Measurements from ENCODE around the gene BFAR. TPM values are rescaled to one million over a fixed set of nuclear protein-coding genes. Genes with fewer than 3 reads are reported as not detected.

BFAR gene
- total RNA-seq, 1 experiment from 2014 or later: 57.0 TPM

- Mint-ChIP-seq H3K4me3 (ENCODE audit: unreplicated experiment) (no peak overlapping the region), H3K27ac (ENCODE audit: low read depth, unreplicated experiment) (peak overlapping the region; percentile 82), H3K9me3 (ENCODE audit: unreplicated experiment) (no peaks in the 10 kb centered on the region), H3K27me3 (ENCODE audit: insufficient read depth, unreplicated experiment) (no peaks in the 10 kb centered on the region), H3K36me3 (ENCODE audit: insufficient read depth, unreplicated experiment) (peaks cover 88% of the 10 kb centered on the region), H3K4me1 (ENCODE audit: insufficient read depth, unreplicated experiment) (no peaks in the 10 kb centered on the region)
- TF ChIP-seq CTCF (IDR thresholded peaks at IDR 0.05; ENCODE audit: unreplicated experiment): no peak
- POLR2A ChIA-PET: interaction anchor here (0.6 to 1.0 kb wide), 3 partner anchors 13 to 24 kb away, joined by 3 to 5 read pairs (median 3); no protein-coding TSS in a partner anchor
- peak; percentile 34 for DNase-seq (ENCODE audit: unreplicated experiment)
- intact Hi-C loops (cut with micrococcal nuclease): no loop called here
- no TSS peak for BruUV-seq (replicated peaks)
- CTCF ChIA-PET: no interaction called here
These were observed 25.3 kb downstream of the BFAR start for GRCh38 chr16:14658063-14658462.

GRCh38 chr16:14667347-14668266 lies 34.9 kb downstream of the BFAR start:
- H3K27ac Mint-ChIP-seq (ENCODE audit: low read depth, unreplicated experiment): no peak overlapping the region
- CTCF ChIA-PET: no interaction called here
- no peak overlapping the region for H3K4me3 Mint-ChIP-seq (ENCODE audit: unreplicated experiment)
- H3K27me3 Mint-ChIP-seq (ENCODE audit: insufficient read depth, unreplicated experiment): no peaks in the 10 kb centered on the region
- H3K9me3 Mint-ChIP-seq (ENCODE audit: unreplicated experiment): no peaks in the 10 kb centered on the region
- no peaks in the 10 kb centered on the region for H3K4me1 Mint-ChIP-seq (ENCODE audit: insufficient read depth, unreplicated experiment)
- no peak for DNase-seq (ENCODE audit: unreplicated experiment)
- intact Hi-C loops (cut with micrococcal nuclease): no loop called here
- no TSS peak for BruUV-seq (replicated peaks)
- peaks cover 70% of the 10 kb centered on the region for H3K36me3 Mint-ChIP-seq (ENCODE audit: insufficient read depth, unreplicated experiment)
- POLR2A ChIA-PET: no interaction called here
- TF ChIP-seq CTCF (IDR thresholded peaks at IDR 0.05; ENCODE audit: unreplicated experiment): no peak

- TF ChIP-seq CTCF (IDR thresholded peaks at IDR 0.05; ENCODE audit: unreplicated experiment): no peak
- no peaks in the 10 kb centered on the region for H3K9me3 Mint-ChIP-seq (ENCODE audit: unreplicated experiment)
- POLR2A ChIA-PET: no interaction called here
- peaks cover 59% of the 10 kb centered on the region for H3K36me3 Mint-ChIP-seq (ENCODE audit: insufficient read depth, unreplicated experiment)
- BruUV-seq (replicated peaks): TSS peak; percentile 10
- no peak for DNase-seq (ENCODE audit: unreplicated experiment)
- no peaks in the 10 kb centered on the region for H3K27me3 Mint-ChIP-seq (ENCODE audit: insufficient read depth, unreplicated experiment)
- no peak overlapping the region for H3K27ac Mint-ChIP-seq (ENCODE audit: low read depth, unreplicated experiment)
- H3K4me3 Mint-ChIP-seq (ENCODE audit: unreplicated experiment): no peak overlapping the region
- intact Hi-C loops (cut with micrococcal nuclease): no loop called here
- CTCF ChIA-PET: interaction anchor here (0.6 kb wide), 1 partner anchor 749 kb away, joined by 4 read pairs; the partner anchor contains the start of gene ERCC4
- H3K4me1 Mint-ChIP-seq (ENCODE audit: insufficient read depth, unreplicated experiment): no peaks in the 10 kb centered on the region
These were observed 35.9 kb downstream of the BFAR start for GRCh38 chr16:14668556-14669223.

GRCh38 chr16:14669776-14670175 lies 37.0 kb downstream of the BFAR start:
- intact Hi-C loops (cut with micrococcal nuclease): no loop called here
- TF ChIP-seq CTCF (IDR thresholded peaks at IDR 0.05; ENCODE audit: unreplicated experiment): no peak
- Mint-ChIP-seq H3K9me3 (ENCODE audit: unreplicated experiment) (no peaks in the 10 kb centered on the region), H3K36me3 (ENCODE audit: insufficient read depth, unreplicated experiment) (peaks cover 48% of the 10 kb centered on the region), H3K4me3 (ENCODE audit: unreplicated experiment) (no peak overlapping the region), H3K4me1 (ENCODE audit: insufficient read depth, unreplicated experiment) (no peaks in the 10 kb centered on the region), H3K27me3 (ENCODE audit: insufficient read depth, unreplicated experiment) (no peaks in the 10 kb centered on the region), H3K27ac (ENCODE audit: low read depth, unreplicated experiment) (no peak overlapping the region)
- POLR2A ChIA-PET: no interaction called here
- BruUV-seq (replicated peaks): no TSS peak
- CTCF ChIA-PET: no interaction called here
- DNase-seq (ENCODE audit: unreplicated experiment): peak; percentile 5
